ENCODE data around the gene MFAP4. TPM values are rescaled to one million over a fixed set of nuclear protein-coding genes. Genes with fewer than 3 reads are reported as not detected.

Gene MFAP4
- total RNA-seq, 1 donor = 3.6 TPM

DNA sequence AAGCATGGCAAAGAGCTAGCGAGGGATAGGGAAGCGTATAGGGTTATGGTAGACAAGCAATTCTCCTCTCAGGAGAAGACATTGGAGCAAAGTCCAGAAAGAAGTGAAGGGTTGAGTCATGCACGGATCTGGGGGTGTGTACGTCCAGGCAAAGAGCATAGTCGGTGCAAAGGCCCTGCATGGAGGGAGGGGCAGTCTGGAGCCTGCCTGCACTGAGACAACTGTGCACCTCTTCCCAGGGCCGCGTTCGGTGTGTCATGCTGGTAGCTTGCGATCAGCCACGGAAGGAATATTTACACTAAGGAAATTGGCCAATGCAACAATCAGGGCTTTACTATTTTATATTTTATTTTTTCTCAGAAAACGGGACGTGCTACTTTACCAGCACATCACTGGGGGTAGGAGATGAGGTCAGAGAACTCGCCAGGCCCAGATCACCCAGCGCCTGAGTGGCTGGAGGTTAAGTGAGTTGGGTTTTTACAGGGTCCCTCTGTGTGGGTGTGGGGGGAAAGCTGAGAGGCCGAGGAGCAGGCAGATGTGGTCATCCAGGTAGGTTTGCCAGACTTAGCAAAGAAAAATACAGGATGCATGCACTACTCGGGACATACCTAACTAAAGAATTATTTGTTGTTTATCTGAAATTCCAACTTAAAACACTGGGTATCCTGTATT lies 17.7 kb downstream of the MFAP4 start:
- TF ChIP-seq CTCF (IDR thresholded peaks at IDR 0.05; ENCODE audit: extremely low read depth, low read depth, low read length) = no peak
- no peaks in the 10 kb centered on the region for H3K79me2 ChIP-seq (ENCODE audit: insufficient read depth, low read length)
- H2AFZ ChIP-seq (ENCODE audit: low read length) = no peak overlapping the region
- no peaks in the 10 kb centered on the region for H4K20me1 ChIP-seq (ENCODE audit: insufficient read depth, low read length)
- no peaks in the 10 kb centered on the region for H3K36me3 ChIP-seq (ENCODE audit: insufficient read depth, low read length)
- no peak overlapping the region for H3K4me3 ChIP-seq (ENCODE audit: insufficient read depth, low read length)
- peak; percentile 81 for DNase-seq (ENCODE audit: insufficient read length, low spot score, missing footprints)
- no peaks in the 10 kb centered on the region for H3K27me3 ChIP-seq (ENCODE audit: insufficient read depth, low read length)
- H3K4me2 ChIP-seq (ENCODE audit: insufficient read depth, low read length) = no peak overlapping the region
- H3K4me1 ChIP-seq (ENCODE audit: insufficient read depth, low read length) = peaks cover 12% of the 10 kb centered on the region
- no peaks in the 10 kb centered on the region for H3K9me3 ChIP-seq (ENCODE audit: low read depth, low read length)
- H3K27ac ChIP-seq (ENCODE audit: low read depth, low read length) = no peak overlapping the region

- H3K27me3 ChIP-seq (ENCODE audit: insufficient read depth, low read length) = no peaks in the 10 kb centered on the region
- DNase-seq (ENCODE audit: insufficient read length, low spot score, missing footprints) = peak; percentile 58
Observed at GRCh38 chr17:19368229-19368628, 18.8 kb downstream of the MFAP4 start.

GRCh38 chr17:19366637-19366972 lies 20.4 kb downstream of the MFAP4 start:
- H4K20me1 ChIP-seq (ENCODE audit: insufficient read depth, low read length) = no peaks in the 10 kb centered on the region
- H3K27me3 ChIP-seq (ENCODE audit: insufficient read depth, low read length) = no peaks in the 10 kb centered on the region
- no peak overlapping the region for H3K27ac ChIP-seq (ENCODE audit: low read depth, low read length)
- peaks cover 14% of the 10 kb centered on the region for H3K4me1 ChIP-seq (ENCODE audit: insufficient read depth, low read length)
- peak; percentile 35 for DNase-seq (ENCODE audit: insufficient read length, low spot score, missing footprints)
- H3K79me2 ChIP-seq (ENCODE audit: insufficient read depth, low read length) = no peaks in the 10 kb centered on the region
- no peak overlapping the region for H3K4me3 ChIP-seq (ENCODE audit: insufficient read depth, low read length)
- no peak overlapping the region for H3K4me2 ChIP-seq (ENCODE audit: insufficient read depth, low read length)
- TF ChIP-seq CTCF (IDR thresholded peaks at IDR 0.05; ENCODE audit: extremely low read depth, low read depth, low read length) = no peak
- no peak overlapping the region for H2AFZ ChIP-seq (ENCODE audit: low read length)
- H3K36me3 ChIP-seq (ENCODE audit: insufficient read depth, low read length) = no peaks in the 10 kb centered on the region
- H3K9me3 ChIP-seq (ENCODE audit: low read depth, low read length) = no peaks in the 10 kb centered on the region

More at GRCh38 chr17:19368229-19368628, 18.8 kb downstream of the MFAP4 start:
- no peak for TF ChIP-seq CTCF (IDR thresholded peaks at IDR 0.05; ENCODE audit: extremely low read depth, low read depth, low read length)
- no peak overlapping the region for H3K4me3 ChIP-seq (ENCODE audit: insufficient read depth, low read length)
- H3K4me1 ChIP-seq (ENCODE audit: insufficient read depth, low read length) = peaks cover 8% of the 10 kb centered on the region
- no peaks in the 10 kb centered on the region for H3K9me3 ChIP-seq (ENCODE audit: low read depth, low read length)
- no peaks in the 10 kb centered on the region for H4K20me1 ChIP-seq (ENCODE audit: insufficient read depth, low read length)
- H3K4me2 ChIP-seq (ENCODE audit: insufficient read depth, low read length) = no peak overlapping the region
- no peaks in the 10 kb centered on the region for H3K36me3 ChIP-seq (ENCODE audit: insufficient read depth, low read length)
- no peaks in the 10 kb centered on the region for H3K79me2 ChIP-seq (ENCODE audit: insufficient read depth, low read length)
- no peak overlapping the region for H2AFZ ChIP-seq (ENCODE audit: low read length)
- no peak overlapping the region for H3K27ac ChIP-seq (ENCODE audit: low read depth, low read length)

DNA sequence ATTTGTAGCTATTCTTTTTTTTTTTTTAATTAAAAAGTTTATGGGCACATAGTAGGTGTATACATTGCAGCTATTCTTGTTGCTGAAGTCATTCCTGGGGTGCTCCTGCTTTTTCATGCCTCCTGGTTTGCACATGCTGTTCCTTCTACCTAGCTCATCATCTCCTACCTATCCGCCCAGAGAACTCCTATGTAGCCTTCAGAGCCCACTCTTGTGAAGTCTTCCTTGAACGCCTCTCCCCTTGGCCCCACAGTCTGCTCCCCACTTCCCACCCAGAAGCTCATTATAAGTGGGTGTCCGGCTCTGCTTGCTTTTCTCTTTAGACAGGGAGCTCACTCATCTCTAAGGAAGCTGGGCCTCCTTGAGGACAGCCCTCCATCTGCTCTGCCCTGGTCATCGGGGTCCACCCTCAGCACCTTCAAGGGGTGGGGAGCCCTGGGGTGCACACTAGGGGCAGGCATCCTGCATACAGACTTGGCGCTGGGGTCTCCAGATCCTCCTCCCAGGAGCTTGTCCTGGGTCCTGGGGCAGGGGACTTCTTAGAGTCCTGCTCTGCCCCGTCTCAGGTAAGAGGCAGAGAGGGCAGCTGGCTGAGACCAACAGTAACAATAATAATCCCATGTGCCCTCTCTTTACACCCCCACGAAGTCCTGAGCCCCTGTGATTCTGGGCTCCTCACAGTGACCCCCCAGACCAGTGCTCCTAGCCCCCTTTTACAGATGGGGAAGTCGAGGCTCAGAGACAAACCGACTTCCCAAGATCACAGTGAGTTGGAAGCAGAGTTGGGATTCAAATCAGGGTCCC lies 21.0 kb downstream of the MFAP4 start:
- Histone ChIP-seq H3K27me3 (ENCODE audit: insufficient read depth, low read length) (no peaks in the 10 kb centered on the region), H3K4me2 (ENCODE audit: insufficient read depth, low read length) (no peak overlapping the region), H3K4me1 (ENCODE audit: insufficient read depth, low read length) (peaks cover 14% of the 10 kb centered on the region), H3K9me3 (ENCODE audit: low read depth, low read length) (no peaks in the 10 kb centered on the region), H3K79me2 (ENCODE audit: insufficient read depth, low read length) (no peaks in the 10 kb centered on the region), H2AFZ (ENCODE audit: low read length) (no peak overlapping the region), H4K20me1 (ENCODE audit: insufficient read depth, low read length) (no peaks in the 10 kb centered on the region), H3K4me3 (ENCODE audit: insufficient read depth, low read length) (no peak overlapping the region), H3K27ac (ENCODE audit: low read depth, low read length) (no peak overlapping the region), H3K36me3 (ENCODE audit: insufficient read depth, low read length) (no peaks in the 10 kb centered on the region)
- no peak for TF ChIP-seq CTCF (IDR thresholded peaks at IDR 0.05; ENCODE audit: extremely low read depth, low read depth, low read length)
- peak; percentile 66 for DNase-seq (ENCODE audit: insufficient read length, low spot score, missing footprints)
